Panc1 (cell line): ENCODE measurements around the gene RNGTT. TPM values are rescaled to one million over a fixed set of nuclear protein-coding genes. Genes with fewer than 3 reads are reported as not detected.

ENCODE experiments used
- ATAC-seq: fragments of 200-7000 bp; cut with Tn5 transposase; 2 replicates; pipeline ENCODE4 v1.9.1; 2020; ENCODE audit warnings: mild to moderate bottlenecking, moderate library complexity
- BruUV-seq: library from RNA; stranded (reverse); fragments of 400-500 nt; replicated peaks from 2 replicates; lab custom pipeline; 2021; lab: Mats Ljungman, UMichigan
- CTCF ChIA-PET: fragments of 300-600 bp; sonication (Branson Sonifier 250); formaldehyde crosslinking; loops from one replicate; lab custom pipeline; 2022; ENCODE audit warnings: antibody characterized with exemption; lab: Charles Lee
- POLR2A ChIA-PET: fragments of 300-600 bp; sonication (Branson Sonifier 250); formaldehyde crosslinking; loops from one replicate; lab custom pipeline; 2022; ENCODE audit warnings: antibody characterized with exemption; lab: Charles Lee
- DNase-seq: peaks from one replicate; pipeline ENCODE4 v3.0.0-alpha.2; 2010; ENCODE audit warnings: low read depth, low spot score
- H3K27ac ChIP-seq: 2 replicates; pipeline ENCODE4 v1.5.1; 2011; ENCODE audit warnings: mild to moderate bottlenecking, low read length, inconsistent platforms
- H3K27me3 ChIP-seq: fragments of 200-500 bp; sonication (Bioruptor generic); 2 replicates; pipeline ENCODE4 v1.6.0; 2014; ENCODE audit warnings: low read length, inconsistent platforms; ENCODE audit not compliant: control insufficient read depth, insufficient read depth
- H3K36me3 ChIP-seq: fragments of 200-500 bp; sonication (Bioruptor generic); 2 replicates; pipeline ENCODE4 v1.5.1; 2014; ENCODE audit warnings: inconsistent platforms, mild to moderate bottlenecking, low read length, moderate library complexity; ENCODE audit not compliant: control insufficient read depth, insufficient read depth
- H3K4me1 ChIP-seq: 2 replicates; pipeline ENCODE4 v1.5.1; 2011; ENCODE audit warnings: inconsistent platforms, mild to moderate bottlenecking, low read length, moderate library complexity; ENCODE audit not compliant: control insufficient read depth, insufficient read depth
- H3K4me3 ChIP-seq, 2 experiments: 2 replicates each; pipeline ENCODE4 v1.5.1; 2011 to 2012; ENCODE audit warnings: low read depth in 2 of 2, low read length in 2 of 2, mild to moderate bottlenecking in 2 of 2, inconsistent platforms in 1 of 2, moderate library complexity in 1 of 2
- H3K9me3 ChIP-seq: fragments of 200-500 bp; sonication (Bioruptor generic); 2 replicates; pipeline ENCODE4 v1.5.1; 2014; ENCODE audit warnings: low read depth, mild to moderate bottlenecking, inconsistent platforms, low read length, moderate library complexity; ENCODE audit not compliant: control insufficient read depth, insufficient read depth
- CTCF ChIP-seq: fragments of 450-650 bp; IDR thresholded peaks from 2 replicates; pipeline ENCODE4 v1.5.1; 2017; ENCODE audit warnings: mild to moderate bottlenecking
- POLR2AphosphoS5 ChIP-seq: IDR thresholded peaks from 2 replicates; pipeline ENCODE4 v1.6.1; 2012; ENCODE audit warnings: mild to moderate bottlenecking, low read depth, low read length, moderate library complexity
- REST ChIP-seq, 2 experiments: IDR thresholded peaks; 2 replicates each; pipeline ENCODE4 v1.6.1; 2011 to 2012; ENCODE audit warnings: low read depth in 2 of 2, control low read depth in 1 of 2, low read length in 1 of 2, mild to moderate bottlenecking in 1 of 2, moderate library complexity in 1 of 2; ENCODE audit not compliant: insufficient read depth in 1 of 2
- SIN3A ChIP-seq: IDR thresholded peaks from 2 replicates; pipeline ENCODE4 v1.6.1; 2012; ENCODE audit warnings: low read depth, mild to moderate bottlenecking, low read length, moderate library complexity, borderline replicate concordance; ENCODE audit not compliant: insufficient read depth
- TCF7L2 ChIP-seq: IDR thresholded peaks from 2 replicates; pipeline ENCODE4 v1.6.1; 2011; ENCODE audit warnings: mild to moderate bottlenecking, low read depth, low read length, inconsistent platforms
- in situ Hi-C: cut with HindIII; loops from 2 replicates; pipeline ENCODE4 v1.10.0; 2016; ENCODE audit warnings: low sequenced_read_pairs, low pct_unique_long_range_greater_than_20kb
- intact Hi-C: fragments of 100-400 bp; cut with micrococcal nuclease; formaldehyde crosslinking; loops from one replicate; pipeline ENCODE4 v1.10.0; 2022; ENCODE audit not compliant: unreplicated experiment
- total RNA-seq: library from RNA; stranded (reverse); gene quantifications from one replicate; pipeline ENCODE4 v1.2.1, GENCODE V29; 2021; ENCODE audit not compliant: unreplicated experiment

RNGTT gene
- total RNA-seq, 1 experiment from 2014 or later: 21.2 TPM

- in situ Hi-C loops: no loop called here
- no TSS peak for BruUV-seq
- Histone ChIP-seq H3K27ac (no peak overlapping the region), H3K4me3 (no peak overlapping the region), H3K9me3 (no peaks in the 10 kb centered on the region), H3K4me1 (no peaks in the 10 kb centered on the region), H3K36me3 (no peaks in the 10 kb centered on the region), H3K27me3 (no peaks in the 10 kb centered on the region)
- POLR2A ChIA-PET: no interaction called here
- ATAC-seq (no peak), DNase-seq (no peak)
- no peak for TF ChIP-seq SIN3A
- TF ChIP-seq TCF7L2: no peak
- no peak for TF ChIP-seq REST (IDR thresholded peaks at IDR 0.05; ENCODE audit: insufficient read depth in 1 of 2, low read depth in 2 of 2, low read length in 1 of 2)
- no peak for TF ChIP-seq POLR2AphosphoS5
- no peak for TF ChIP-seq CTCF
- intact Hi-C loops: no loop called here
- CTCF ChIA-PET: interaction anchor here (0.6 to 0.7 kb wide), 2 partner anchors 72 to 428 kb away, joined by 3 to 12 read pairs; no protein-coding TSS in a partner anchor
These were observed 47.4 kb upstream of the RNGTT start for GRCh38 chr6:89010825-89011224.

- ChIA-PET CTCF (no interaction called here), POLR2A (no interaction called here)
- Histone ChIP-seq H3K27me3 (no peaks in the 10 kb centered on the region), H3K4me3 (no peak overlapping the region), H3K27ac (no peak overlapping the region), H3K4me1 (no peaks in the 10 kb centered on the region), H3K9me3 (no peaks in the 10 kb centered on the region), H3K36me3 (no peaks in the 10 kb centered on the region)
- in situ Hi-C loops (no loop called here), intact Hi-C loops (no loop called here)
- TF ChIP-seq CTCF: no peak
- no peak for TF ChIP-seq TCF7L2
- no peak for TF ChIP-seq REST (IDR thresholded peaks at IDR 0.05; ENCODE audit: insufficient read depth in 1 of 2, low read depth in 2 of 2, low read length in 1 of 2)
- no peak for TF ChIP-seq POLR2AphosphoS5
- BruUV-seq: no TSS peak
- DNase-seq (no peak), ATAC-seq (no peak)
These were observed 46.2 kb upstream of the RNGTT start for GRCh38 chr6:89009624-89010059.
